Measurements from ENCODE around the gene ATP5MC2.
"Not testable (repeated sequence)": the region's sequence is repeated elsewhere in the genome, so short reads cannot be mapped to it uniquely, and the experiment has no call there.

The ATP5MC2 gene

GRCh38 chr12:53699678-53700025, 23.8 kb upstream of the ATP5MC2 start:
- no peak overlapping the region for H3K27ac Mint-ChIP-seq
- no peaks in the 10 kb centered on the region for H3K9me3 Mint-ChIP-seq (ENCODE audit: low read depth)
- no peak overlapping the region for H3K4me3 Mint-ChIP-seq
- peaks cover 20% of the 10 kb centered on the region for H3K4me1 Mint-ChIP-seq (ENCODE audit: low read depth)
- H3K27me3 Mint-ChIP-seq: peaks cover 55% of the 10 kb centered on the region
- H3K36me3 Mint-ChIP-seq: no peaks in the 10 kb centered on the region

- H3K27me3 Mint-ChIP-seq: peaks cover 56% of the 10 kb centered on the region
- no peak overlapping the region for H3K4me3 Mint-ChIP-seq
- peaks cover 24% of the 10 kb centered on the region for H3K4me1 Mint-ChIP-seq (ENCODE audit: low read depth)
- no peak overlapping the region for H3K27ac Mint-ChIP-seq
- H3K9me3 Mint-ChIP-seq (ENCODE audit: low read depth): no peaks in the 10 kb centered on the region
- no peaks in the 10 kb centered on the region for H3K36me3 Mint-ChIP-seq
Observed at GRCh38 chr12:53698948-53699677, 23.2 kb upstream of the ATP5MC2 start.

GRCh38 chr12:53696655-53697331, 20.9 kb upstream of the ATP5MC2 start:
- peaks cover 54% of the 10 kb centered on the region for H3K27me3 Mint-ChIP-seq
- H3K36me3 Mint-ChIP-seq: no peaks in the 10 kb centered on the region
- peak overlapping the region; percentile 74 for H3K4me3 Mint-ChIP-seq
- H3K4me1 Mint-ChIP-seq (ENCODE audit: low read depth): peaks cover 24% of the 10 kb centered on the region
- no peaks in the 10 kb centered on the region for H3K9me3 Mint-ChIP-seq (ENCODE audit: low read depth)
- H3K27ac Mint-ChIP-seq: no peak overlapping the region

GRCh38 chr12:53696285-53696654, 20.4 kb upstream of the ATP5MC2 start:
- Mint-ChIP-seq H3K4me1 (ENCODE audit: low read depth) (peaks cover 24% of the 10 kb centered on the region), H3K27me3 (peaks cover 52% of the 10 kb centered on the region), H3K4me3 (peak overlapping the region; percentile 74), H3K36me3 (peaks cover 2% of the 10 kb centered on the region), H3K27ac (no peak overlapping the region), H3K9me3 (ENCODE audit: low read depth) (no peaks in the 10 kb centered on the region)

GRCh38 chr12:53695152-53696145, 19.6 kb upstream of the ATP5MC2 start:
- Mint-ChIP-seq H3K27me3 (peaks cover 48% of the 10 kb centered on the region), H3K36me3 (peaks cover 2% of the 10 kb centered on the region), H3K4me3 (peak overlapping the region; percentile 83), H3K27ac (no peak overlapping the region), H3K9me3 (ENCODE audit: low read depth) (no peaks in the 10 kb centered on the region), H3K4me1 (ENCODE audit: low read depth) (peaks cover 24% of the 10 kb centered on the region)

GRCh38 chr12:53694756-53695151, 18.9 kb upstream of the ATP5MC2 start:
- peaks cover 24% of the 10 kb centered on the region for H3K4me1 Mint-ChIP-seq (ENCODE audit: low read depth)
- peak overlapping the region; percentile 83 for H3K4me3 Mint-ChIP-seq
- peaks cover 2% of the 10 kb centered on the region for H3K36me3 Mint-ChIP-seq
- peaks cover 47% of the 10 kb centered on the region for H3K27me3 Mint-ChIP-seq
- no peak overlapping the region for H3K27ac Mint-ChIP-seq
- no peaks in the 10 kb centered on the region for H3K9me3 Mint-ChIP-seq (ENCODE audit: low read depth)

- H3K27ac Mint-ChIP-seq: no peak overlapping the region
- H3K36me3 Mint-ChIP-seq: peaks cover 2% of the 10 kb centered on the region
- no peak overlapping the region for H3K4me3 Mint-ChIP-seq
- H3K9me3 Mint-ChIP-seq (ENCODE audit: low read depth): no peaks in the 10 kb centered on the region
- no peaks in the 10 kb centered on the region for H3K4me1 Mint-ChIP-seq (ENCODE audit: low read depth)
- H3K27me3 Mint-ChIP-seq: peaks cover 9% of the 10 kb centered on the region
Observed at GRCh38 chr12:53688134-53688533, 12.3 kb upstream of the ATP5MC2 start.

- H3K27me3 Mint-ChIP-seq: peaks cover 3% of the 10 kb centered on the region
- no peaks in the 10 kb centered on the region for H3K4me1 Mint-ChIP-seq (ENCODE audit: low read depth)
- H3K27ac Mint-ChIP-seq: no peak overlapping the region
- H3K4me3 Mint-ChIP-seq: no peak overlapping the region
- no peaks in the 10 kb centered on the region for H3K9me3 Mint-ChIP-seq (ENCODE audit: low read depth)
- no peaks in the 10 kb centered on the region for H3K36me3 Mint-ChIP-seq
Observed at GRCh38 chr12:53686436-53686835, 10.6 kb upstream of the ATP5MC2 start.

GRCh38 chr12:53684654-53685220, 8.9 kb upstream of the ATP5MC2 start:
- H3K27ac Mint-ChIP-seq: no peak overlapping the region
- no peak overlapping the region for H3K4me3 Mint-ChIP-seq
- H3K27me3 Mint-ChIP-seq: peaks cover 3% of the 10 kb centered on the region
- H3K36me3 Mint-ChIP-seq: no peaks in the 10 kb centered on the region
- no peaks in the 10 kb centered on the region for H3K9me3 Mint-ChIP-seq (ENCODE audit: low read depth)
- H3K4me1 Mint-ChIP-seq (ENCODE audit: low read depth): no peaks in the 10 kb centered on the region

- no peaks in the 10 kb centered on the region for H3K36me3 Mint-ChIP-seq
- H3K27ac Mint-ChIP-seq: no peak overlapping the region
- peaks cover 5% of the 10 kb centered on the region for H3K27me3 Mint-ChIP-seq
- H3K4me1 Mint-ChIP-seq (ENCODE audit: low read depth): no peaks in the 10 kb centered on the region
- H3K4me3 Mint-ChIP-seq: no peak overlapping the region
- no peaks in the 10 kb centered on the region for H3K9me3 Mint-ChIP-seq (ENCODE audit: low read depth)
Observed at GRCh38 chr12:53683983-53684382, 8.1 kb upstream of the ATP5MC2 start.

- H3K27ac Mint-ChIP-seq: no peak overlapping the region
- H3K36me3 Mint-ChIP-seq: no peaks in the 10 kb centered on the region
- H3K9me3 Mint-ChIP-seq (ENCODE audit: low read depth): no peaks in the 10 kb centered on the region
- peaks cover 9% of the 10 kb centered on the region for H3K27me3 Mint-ChIP-seq
- H3K4me1 Mint-ChIP-seq (ENCODE audit: low read depth): no peaks in the 10 kb centered on the region
- no peak overlapping the region for H3K4me3 Mint-ChIP-seq
Observed at GRCh38 chr12:53683494-53683893, 7.6 kb upstream of the ATP5MC2 start.

- not testable (repeated sequence) for H3K36me3 Mint-ChIP-seq; H3K4me3 Mint-ChIP-seq; H3K9me3 Mint-ChIP-seq (ENCODE audit: low read depth); H3K27ac Mint-ChIP-seq
- H3K27me3 Mint-ChIP-seq: peaks cover 17% of the 10 kb centered on the region
- peaks cover 14% of the 10 kb centered on the region for H3K4me1 Mint-ChIP-seq (ENCODE audit: low read depth)
Observed at GRCh38 chr12:53680061-53680460, 4.2 kb upstream of the ATP5MC2 start.

- H3K4me3 Mint-ChIP-seq: peak overlapping the region; percentile 97
- peaks cover 31% of the 10 kb centered on the region for H3K4me1 Mint-ChIP-seq (ENCODE audit: low read depth)
- H3K27ac Mint-ChIP-seq: no peak overlapping the region
- H3K9me3 Mint-ChIP-seq (ENCODE audit: low read depth): no peaks in the 10 kb centered on the region
- H3K36me3 Mint-ChIP-seq: no peaks in the 10 kb centered on the region
- peaks cover 17% of the 10 kb centered on the region for H3K27me3 Mint-ChIP-seq
Observed at GRCh38 chr12:53677800-53678148, 1.9 kb upstream of the ATP5MC2 start.

- H3K4me1 Mint-ChIP-seq (ENCODE audit: low read depth): peaks cover 31% of the 10 kb centered on the region
- peak overlapping the region; percentile 99 for H3K27ac Mint-ChIP-seq
- peak overlapping the region; percentile 97 for H3K4me3 Mint-ChIP-seq
- H3K9me3 Mint-ChIP-seq (ENCODE audit: low read depth): no peaks in the 10 kb centered on the region
- no peaks in the 10 kb centered on the region for H3K36me3 Mint-ChIP-seq
- H3K27me3 Mint-ChIP-seq: peaks cover 17% of the 10 kb centered on the region
Observed at GRCh38 chr12:53677016-53677799, 1.3 kb upstream of the ATP5MC2 start.

All from activated naive CD8-positive, alpha-beta T cell (primary cell).